ENCODE data around the gene GULP1.
"Not testable (repeated sequence)": the region's sequence is repeated elsewhere in the genome, so short reads cannot be mapped to it uniquely, and the experiment has no call there.

Gene GULP1

DNA sequence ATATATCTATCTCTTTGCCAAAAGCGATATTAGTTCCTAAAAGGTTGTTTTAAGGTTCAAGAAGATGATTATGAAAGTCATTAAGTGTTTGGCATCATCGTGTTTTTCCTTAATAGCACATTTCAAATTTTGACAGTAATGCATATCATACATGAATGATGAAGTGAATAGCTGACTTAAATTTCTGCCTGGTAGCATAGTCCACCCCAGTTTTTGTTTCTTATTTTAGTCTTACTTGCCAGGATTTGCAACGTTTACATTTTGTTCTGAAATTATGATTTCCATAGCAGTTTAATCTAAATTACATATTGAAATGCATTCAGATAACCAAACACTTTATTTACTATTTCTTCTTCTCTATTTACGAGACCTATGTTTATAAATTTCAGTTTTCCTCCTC is 201.1 kb downstream of the GULP1 start:
- no peak for DNase-seq

- no peak for DNase-seq
These were observed 203.2 kb downstream of the GULP1 start for GRCh38 chr2:188494906-188495305.

DNA sequence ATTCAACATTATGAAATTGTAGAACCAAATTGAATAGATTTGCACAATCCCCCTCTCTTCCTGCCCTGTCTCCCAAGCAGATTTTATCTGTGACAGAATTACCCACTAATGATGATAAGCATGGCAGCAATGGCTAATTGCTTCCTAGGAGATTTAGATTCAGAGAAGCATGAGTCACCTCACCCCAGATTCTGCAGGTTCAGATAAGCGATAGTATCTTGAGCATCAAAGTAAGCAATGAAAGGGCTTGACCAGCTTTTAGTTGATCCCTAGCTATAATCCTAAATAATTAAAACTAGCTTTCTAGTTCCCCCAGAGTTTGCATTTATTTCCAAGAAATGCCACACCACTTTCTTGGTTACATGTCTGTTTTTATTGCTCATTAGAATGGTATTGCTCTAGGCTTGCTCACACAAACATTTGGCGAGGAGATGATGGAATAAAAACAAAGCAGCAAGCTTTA is 204.3 kb downstream of the GULP1 start:
- DNase-seq, result no peak

DNA sequence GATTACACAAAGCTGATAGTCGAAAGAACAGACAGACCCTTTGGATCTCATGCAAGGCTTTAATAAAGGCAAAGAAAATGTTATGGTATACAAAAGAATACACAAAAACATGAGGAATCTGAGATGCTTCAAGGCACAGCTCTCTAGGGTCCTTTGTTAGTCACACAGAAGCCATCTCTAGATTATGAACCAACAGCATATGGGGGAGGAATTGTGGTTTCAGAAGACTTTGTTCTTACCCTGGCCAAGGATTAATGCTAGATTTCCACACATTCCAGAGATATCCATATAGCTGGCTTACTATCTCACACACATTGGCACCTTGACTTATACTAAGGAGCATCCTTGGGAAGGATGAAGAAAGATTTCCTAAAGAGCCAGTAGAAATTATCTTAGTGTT is 206.1 kb downstream of the GULP1 start:
- DNase-seq, result no peak

GRCh38 chr2:188503975-188504374 is 212.3 kb downstream of the GULP1 start:
- no peak for DNase-seq

DNA sequence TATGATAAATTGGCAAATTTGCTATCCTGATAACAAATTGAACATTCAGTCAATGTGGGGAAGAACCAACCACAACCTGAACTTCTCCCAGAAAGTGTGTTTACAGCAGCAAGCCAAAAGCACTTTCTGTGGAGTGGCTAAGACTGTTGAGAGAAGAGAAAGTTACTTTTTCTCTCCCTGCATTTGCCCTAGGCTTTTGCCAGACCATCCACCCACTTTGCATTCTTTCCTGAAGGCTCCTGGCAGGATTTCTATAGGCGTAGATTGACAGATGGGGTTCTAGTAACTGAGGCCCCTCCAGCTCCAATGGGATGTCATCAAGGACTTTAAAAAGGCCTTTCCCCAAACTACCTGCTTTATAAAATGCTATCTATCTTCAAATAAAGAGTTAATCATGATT is 215.2 kb downstream of the GULP1 start:
- DNase-seq, result no peak

- no peak for DNase-seq
These were observed 219.7 kb downstream of the GULP1 start for GRCh38 chr2:188511346-188511745.

GRCh38 chr2:188512456-188512855 is 220.8 kb downstream of the GULP1 start:
- no peak for DNase-seq

DNA sequence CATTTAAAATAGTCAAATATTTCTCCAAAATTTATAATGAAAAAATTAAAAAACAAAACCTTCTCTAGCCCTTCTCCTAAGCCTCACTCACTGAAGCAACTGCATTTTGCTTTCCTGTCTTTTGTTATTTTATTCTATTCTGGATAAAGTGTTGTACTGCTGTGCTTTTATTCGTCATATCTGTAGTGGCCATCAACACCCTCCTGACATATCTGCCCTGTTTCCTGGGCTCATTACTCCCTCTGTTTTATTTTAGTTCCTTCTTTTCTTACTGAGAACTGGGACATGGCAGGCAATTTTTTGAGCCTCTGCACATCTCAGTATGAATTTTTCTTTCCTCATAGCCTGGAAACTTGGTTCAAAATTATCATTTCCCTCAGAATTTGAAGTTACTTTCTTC is 224.2 kb downstream of the GULP1 start:
- no peak for DNase-seq

DNA sequence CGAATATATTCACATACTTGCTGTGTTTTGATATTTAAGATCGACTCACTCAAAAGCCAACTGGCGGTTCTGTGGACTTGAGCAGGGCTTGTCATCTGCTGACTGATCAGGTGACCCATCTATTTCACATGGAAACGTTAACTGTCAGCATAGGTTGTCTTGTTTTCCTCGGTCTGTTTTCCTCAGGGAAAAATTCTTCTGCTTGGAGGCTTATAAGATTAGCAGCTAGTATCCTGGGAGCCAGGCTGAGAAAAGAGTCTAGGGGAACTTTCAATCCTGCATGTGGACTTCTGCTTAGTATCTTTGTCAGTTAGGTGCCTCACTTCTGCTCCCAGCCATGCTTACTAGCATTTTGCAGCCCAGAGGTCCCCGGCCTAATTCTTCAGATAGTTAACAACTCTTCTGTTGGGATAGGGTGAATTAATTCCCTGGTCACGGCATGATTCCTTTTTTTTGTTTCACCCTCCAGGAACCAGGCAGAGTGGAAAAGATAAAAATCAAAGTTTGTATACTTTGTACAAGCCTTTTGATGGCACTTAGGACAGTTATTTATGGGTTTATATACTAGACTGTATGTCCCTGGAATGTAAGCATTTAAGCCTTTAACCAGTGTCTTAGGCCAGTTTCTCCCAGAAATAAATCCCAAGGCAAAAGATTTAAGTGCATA is 226.0 kb downstream of the GULP1 start:
- DNase-seq, result no peak

DNA sequence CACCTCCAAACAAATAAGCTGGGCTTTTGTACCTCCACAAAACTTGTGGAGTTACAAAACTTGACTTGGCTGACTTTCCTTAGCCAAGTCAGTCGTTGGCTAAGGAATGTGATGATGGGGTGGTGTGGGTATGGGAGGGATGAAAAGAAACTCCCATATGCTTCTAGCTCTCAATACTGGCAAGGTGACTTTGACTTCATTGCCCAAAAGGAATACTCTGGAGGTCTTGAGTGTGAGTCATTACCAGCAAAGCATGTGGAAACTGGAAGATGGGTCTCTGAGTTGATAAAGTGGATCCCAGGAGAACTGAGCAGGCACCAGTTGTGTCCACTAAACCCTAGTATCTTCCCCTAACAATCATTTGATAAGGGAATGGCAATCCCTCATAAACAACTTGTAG is 226.7 kb downstream of the GULP1 start:
- DNase-seq, result no peak

DNA sequence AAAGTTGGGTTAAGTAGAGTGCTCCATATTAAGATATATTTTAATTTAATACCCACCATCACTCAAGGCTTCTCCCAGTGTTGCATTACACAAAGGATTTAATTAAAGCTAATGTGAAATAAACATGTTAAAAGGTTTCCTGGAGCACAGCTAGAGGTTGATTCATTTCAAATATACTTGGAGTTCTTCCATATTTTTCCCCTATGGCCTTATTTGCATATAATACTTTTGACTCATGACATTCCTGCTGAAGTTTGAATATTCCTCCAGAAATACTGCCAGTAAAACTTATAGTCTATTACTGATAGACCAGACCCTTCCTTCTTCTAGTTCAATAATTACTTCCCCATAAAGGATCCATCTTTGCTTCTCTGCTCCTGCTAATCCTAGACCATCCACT is 227.5 kb downstream of the GULP1 start:
- no peak for DNase-seq

- no peak for DNase-seq
These were observed 230.8 kb downstream of the GULP1 start for GRCh38 chr2:188522517-188522916.

GRCh38 chr2:188523919-188524318 is 232.2 kb downstream of the GULP1 start:
- DNase-seq, result no peak

DNA sequence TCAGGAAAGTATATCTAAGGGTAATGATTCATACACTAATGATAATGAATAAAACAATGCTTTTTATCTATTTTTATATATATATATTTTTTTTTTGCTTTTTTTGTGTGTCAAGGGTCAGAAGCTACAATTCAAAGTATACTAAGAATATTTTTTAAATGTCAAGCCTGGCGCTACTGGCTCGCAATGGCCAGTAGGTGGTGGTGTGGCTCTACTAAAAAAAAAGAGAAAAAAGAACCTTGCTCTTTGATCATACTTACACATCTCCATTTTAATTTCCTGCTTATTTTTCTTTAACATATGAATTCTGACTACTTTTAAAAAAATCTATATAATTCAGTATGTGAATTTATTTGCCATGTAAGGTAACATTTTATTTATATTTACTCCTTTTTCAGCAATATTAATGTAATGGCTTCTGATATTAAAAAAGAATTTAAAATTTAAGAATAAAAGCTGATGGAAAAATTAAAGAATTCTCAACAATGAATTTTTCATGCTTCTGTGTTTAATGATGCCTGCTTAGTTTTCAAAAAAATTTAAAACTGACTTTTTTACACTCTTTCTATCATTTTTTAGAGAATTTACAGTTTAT is 232.9 kb downstream of the GULP1 start:
- peak; percentile 10 for DNase-seq

DNA sequence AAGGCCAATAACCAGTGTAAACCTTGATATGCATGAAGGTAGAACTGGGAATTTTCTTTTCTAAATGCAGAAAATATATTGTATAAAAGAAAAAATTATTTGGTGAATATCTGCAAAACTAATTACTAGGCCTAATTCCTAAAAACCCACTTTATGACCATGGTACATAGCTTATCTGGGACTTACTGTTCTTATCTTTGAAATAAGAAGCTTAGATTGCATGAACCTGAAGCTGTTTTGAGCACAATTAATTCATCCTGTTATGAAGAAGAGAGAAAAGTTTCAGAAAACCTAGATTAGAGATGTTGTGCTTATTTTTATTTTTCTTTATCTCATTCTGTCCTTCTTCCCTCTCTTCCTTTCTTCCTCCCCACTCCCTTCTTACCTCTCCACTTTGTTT is 235.0 kb downstream of the GULP1 start:
- no peak for DNase-seq

- DNase-seq, result no peak
These were observed 235.5 kb downstream of the GULP1 start for GRCh38 chr2:188527141-188527540.

- no peak for DNase-seq
These were observed 235.9 kb downstream of the GULP1 start for GRCh38 chr2:188527581-188527993.

DNA sequence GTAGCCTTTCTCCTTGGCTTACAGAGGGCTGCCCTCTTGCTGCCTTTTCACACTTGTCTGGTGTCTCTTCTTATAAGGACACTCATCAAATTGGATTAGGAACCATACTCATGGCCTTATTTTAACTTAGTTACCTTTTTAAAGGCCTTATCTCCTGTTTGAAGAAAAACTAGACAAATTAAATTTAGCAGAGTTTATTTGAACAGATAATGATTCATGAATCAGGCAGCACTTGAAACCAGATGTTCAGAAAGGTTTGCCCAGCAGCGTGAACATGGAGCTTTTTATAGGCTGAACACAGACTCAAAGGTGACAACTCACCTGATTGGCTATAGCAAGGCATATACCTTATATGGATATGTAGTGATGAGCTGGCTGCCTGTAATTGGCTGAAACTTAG is 238.0 kb downstream of the GULP1 start:
- no peak for DNase-seq

DNA sequence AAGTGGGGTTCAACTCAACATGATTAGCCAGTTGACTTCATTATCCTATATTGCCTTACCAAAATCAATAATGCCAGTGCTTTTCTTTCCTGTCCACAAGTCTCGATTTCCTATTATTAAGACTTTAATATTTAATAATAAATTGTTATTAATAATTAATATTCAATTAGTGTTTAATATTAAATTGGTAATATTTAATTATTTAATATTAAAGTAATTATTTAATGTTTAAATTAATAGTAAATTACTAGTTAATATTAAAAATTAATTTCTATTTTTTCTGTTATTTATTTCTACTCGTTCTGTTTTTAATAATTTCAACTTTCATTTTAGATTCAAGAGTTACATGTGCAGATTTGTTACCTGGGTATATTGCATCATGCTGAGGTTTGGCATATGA is 243.2 kb downstream of the GULP1 start:
- no peak for DNase-seq

- DNase-seq, result no peak
These were observed 260.0 kb downstream of the GULP1 start for GRCh38 chr2:188551671-188552070.

GRCh38 chr2:188557081-188557480 is 265.4 kb downstream of the GULP1 start:
- DNase-seq, result no peak

DNA sequence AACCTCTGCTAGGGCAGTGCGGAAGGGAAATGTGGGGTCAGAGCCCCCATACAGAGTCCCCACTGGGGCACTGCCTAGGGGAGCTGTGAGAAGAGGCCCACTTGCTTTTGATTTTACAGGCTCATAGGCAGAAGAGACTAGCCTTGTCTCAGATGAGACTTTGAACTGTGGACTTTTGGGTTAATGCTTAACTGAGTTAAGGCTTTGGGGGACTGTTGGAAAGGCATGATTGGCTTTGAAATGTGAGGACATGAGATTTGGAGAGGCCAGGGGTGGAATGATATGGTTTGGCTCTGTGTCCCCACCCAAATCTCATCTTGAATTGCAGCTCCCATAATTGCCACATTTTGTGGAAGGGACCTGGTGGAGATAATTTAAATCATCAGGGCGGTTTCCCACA is 267.8 kb downstream of the GULP1 start:
- DNase-seq, result not testable (repeated sequence)

DNA sequence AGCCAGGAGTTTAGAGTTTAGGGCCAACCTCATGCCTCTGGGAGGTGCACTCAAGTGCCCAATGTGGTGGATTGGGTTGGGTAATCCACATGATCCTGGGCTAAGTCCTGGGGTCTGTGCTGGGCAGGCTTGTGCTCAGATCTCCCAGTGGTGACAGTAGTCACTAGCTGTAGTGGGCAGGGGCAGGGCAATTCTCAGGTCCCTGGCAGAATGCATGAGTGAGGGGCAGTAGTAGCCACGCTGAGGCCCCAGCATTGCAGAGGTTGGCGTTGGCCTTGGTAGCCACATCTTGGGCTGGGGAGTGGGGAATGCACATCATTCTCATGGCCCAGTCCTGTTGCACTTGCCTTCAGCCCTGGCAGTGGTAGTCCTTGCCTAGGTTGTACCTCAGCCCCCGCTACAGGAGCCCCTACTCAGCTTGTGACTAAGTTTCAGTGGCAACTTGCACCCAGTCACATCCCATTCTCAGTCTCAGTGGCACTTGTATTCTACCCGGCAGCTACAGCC is 269.9 kb downstream of the GULP1 start:
- DNase-seq, result no peak
